Measurements from ENCODE around the gene MRPS18A. TPM values are rescaled to one million over a fixed set of nuclear protein-coding genes. Genes with fewer than 3 reads are reported as not detected.
A peak's percentile ranks its signal among the peaks of the same experiment; 100 is the strongest.
"Not testable (repeated sequence)": the region's sequence is repeated elsewhere in the genome, so short reads cannot be mapped to it uniquely, and the experiment has no call there.

The MRPS18A gene
- total RNA-seq, 1 experiment from 2014 or later = 54.8 TPM

DNA sequence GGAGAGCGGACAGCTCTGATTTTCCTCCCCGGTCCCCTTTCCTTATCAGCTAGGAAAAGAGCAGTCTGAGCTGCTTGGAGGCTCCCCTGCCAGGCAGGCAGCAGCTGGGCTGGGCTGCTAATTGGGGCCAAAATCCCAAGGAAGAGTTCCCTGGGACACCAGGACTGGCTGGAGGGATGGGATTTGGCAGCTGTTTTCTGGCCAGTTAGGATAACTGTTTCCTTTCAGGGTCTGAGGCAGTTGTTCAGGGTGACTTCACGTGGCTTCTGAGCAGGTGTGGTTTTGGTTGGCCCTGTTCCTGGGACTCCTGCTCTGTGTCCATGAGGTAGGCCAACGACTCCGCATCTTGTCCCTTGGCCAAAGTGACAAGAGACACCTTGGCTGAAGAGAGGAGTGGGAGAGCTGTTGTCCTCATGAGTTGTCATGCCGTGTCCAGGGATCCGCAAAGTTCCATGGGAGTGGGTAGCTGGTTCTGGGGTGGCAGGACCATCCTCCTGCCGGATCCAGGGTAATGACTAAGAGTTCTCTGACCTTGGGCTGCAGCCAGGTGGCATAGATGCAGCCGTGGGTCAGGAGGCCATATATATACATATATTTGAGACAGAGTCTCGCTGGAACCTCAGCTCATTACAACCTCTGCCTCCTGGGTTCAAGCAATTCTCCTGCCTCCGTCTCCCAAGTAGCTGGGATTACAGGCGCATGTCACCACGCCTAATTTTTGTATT, 21.2 kb downstream of the MRPS18A start:
- POLR2A ChIA-PET (ENCODE audit: unreplicated experiment) = interaction anchor here (0.8 to 0.9 kb wide), 2 partner anchors 151 to 571 kb away, joined by 4 to 9 read pairs; no protein-coding TSS in a partner anchor
- DNase-seq = no peak

DNA sequence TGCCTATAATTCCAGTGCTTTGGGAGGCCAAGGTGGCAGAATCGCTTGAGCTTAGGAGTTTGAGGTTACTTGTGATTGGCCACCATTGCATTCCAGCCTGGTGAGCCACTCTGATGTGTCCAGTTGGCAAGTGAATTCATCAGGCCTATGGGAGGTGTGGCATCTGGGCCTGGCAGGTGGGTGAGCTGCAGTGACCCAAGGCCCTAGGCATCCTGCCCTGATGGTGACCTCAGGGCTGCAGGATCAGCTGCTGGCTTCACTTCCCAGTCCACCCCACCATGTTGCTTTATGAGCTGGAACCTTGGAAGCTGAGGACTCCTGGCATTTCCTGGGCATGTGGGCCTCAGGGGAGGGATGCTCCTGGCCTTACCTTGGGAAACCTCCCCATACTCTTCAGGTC, 22.2 kb downstream of the MRPS18A start:
- Histone ChIP-seq H3K27ac (no peak overlapping the region), H3K9me2 (ENCODE audit: insufficient read depth) (no peaks in the 10 kb centered on the region), H3K36me3 (ENCODE audit: low read depth) (no peaks in the 10 kb centered on the region), H2AFZ (no peak overlapping the region), H3K9me3 (ENCODE audit: insufficient read depth, low read depth) (peaks cover 6% of the 10 kb centered on the region; the same call in 1 of the 2 replicates), H3K4me3 (no peak overlapping the region), H3K27me3 (ENCODE audit: insufficient read depth, low read depth) (no peaks in the 10 kb centered on the region), H4K20me1 (ENCODE audit: insufficient read depth) (no peaks in the 10 kb centered on the region), H3K4me1 (replicated peaks; ENCODE audit: insufficient read depth) (peaks cover 51% of the 10 kb centered on the region), H3K4me2 (no peak overlapping the region), H3F3A (ENCODE audit: insufficient read depth, low read depth) (peaks cover 21% of the 10 kb centered on the region), H3K79me2 (ENCODE audit: low read depth) (no peaks in the 10 kb centered on the region)
- DNase-seq = peak; percentile 66 to 76
- BruUV-seq (replicated peaks) = no TSS peak
- intact Hi-C loops (cut with micrococcal nuclease; ENCODE audit: unreplicated experiment) = loop anchor here (2.0 to 5.0 kb wide), 6 partner anchors 33 to 672 kb away; no protein-coding TSS in a partner anchor
- ChIA-PET CTCF (interaction anchor here (0.6 to 1.5 kb wide), 5 partner anchors 34 to 226 kb away, joined by 3 to 7 read pairs (median 3); no protein-coding TSS in a partner anchor), POLR2A (ENCODE audit: unreplicated experiment) (interaction anchor here (0.6 to 0.8 kb wide), 5 partner anchors 36 to 572 kb away, joined by 3 to 5 read pairs (median 4); partner anchors contain the start of gene GTPBP2)
- no peak for TF ChIP-seq EZH2 (IDR thresholded peaks at IDR 0.05; ENCODE audit: low read depth)
- TF ChIP-seq, protein P1, sequence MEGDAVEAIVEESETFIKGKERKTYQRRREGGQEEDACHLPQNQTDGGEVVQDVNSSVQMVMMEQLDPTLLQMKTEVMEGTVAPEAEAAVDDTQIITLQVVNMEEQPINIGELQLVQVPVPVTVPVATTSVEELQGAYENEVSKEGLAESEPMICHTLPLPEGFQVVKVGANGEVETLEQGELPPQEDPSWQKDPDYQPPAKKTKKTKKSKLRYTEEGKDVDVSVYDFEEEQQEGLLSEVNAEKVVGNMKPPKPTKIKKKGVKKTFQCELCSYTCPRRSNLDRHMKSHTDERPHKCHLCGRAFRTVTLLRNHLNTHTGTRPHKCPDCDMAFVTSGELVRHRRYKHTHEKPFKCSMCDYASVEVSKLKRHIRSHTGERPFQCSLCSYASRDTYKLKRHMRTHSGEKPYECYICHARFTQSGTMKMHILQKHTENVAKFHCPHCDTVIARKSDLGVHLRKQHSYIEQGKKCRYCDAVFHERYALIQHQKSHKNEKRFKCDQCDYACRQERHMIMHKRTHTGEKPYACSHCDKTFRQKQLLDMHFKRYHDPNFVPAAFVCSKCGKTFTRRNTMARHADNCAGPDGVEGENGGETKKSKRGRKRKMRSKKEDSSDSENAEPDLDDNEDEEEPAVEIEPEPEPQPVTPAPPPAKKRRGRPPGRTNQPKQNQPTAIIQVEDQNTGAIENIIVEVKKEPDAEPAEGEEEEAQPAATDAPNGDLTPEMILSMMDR (conservative IDR thresholded peaks at IDR 0.05) = no peak

More for the DNA sequence above, 21.2 kb downstream of the MRPS18A start:
- BruUV-seq (replicated peaks) = no TSS peak
- peaks cover 61% of the 10 kb centered on the region for H3K4me1 ChIP-seq (replicated peaks; ENCODE audit: insufficient read depth)
- peaks cover 29% of the 10 kb centered on the region for H3F3A ChIP-seq (ENCODE audit: insufficient read depth, low read depth)
- intact Hi-C loops (cut with micrococcal nuclease; ENCODE audit: unreplicated experiment) = loop anchor here (5.0 kb wide), 5 partner anchors 34 to 671 kb away; no protein-coding TSS in a partner anchor
- no peaks in the 10 kb centered on the region for H3K79me2 ChIP-seq (ENCODE audit: low read depth)
- H4K20me1 ChIP-seq (ENCODE audit: insufficient read depth) = no peaks in the 10 kb centered on the region
- no peaks in the 10 kb centered on the region for H3K27me3 ChIP-seq (ENCODE audit: insufficient read depth, low read depth)
- no peaks in the 10 kb centered on the region for H3K9me3 ChIP-seq (ENCODE audit: insufficient read depth, low read depth)
- no peaks in the 10 kb centered on the region for H3K9me2 ChIP-seq (ENCODE audit: insufficient read depth)
- H2AFZ ChIP-seq = no peak overlapping the region
- CTCF ChIA-PET = interaction anchor here (1.0 kb wide), 1 partner anchor 104 kb away, joined by 11 read pairs; the partner anchor contains the start of gene VEGFA
- no peak overlapping the region for H3K4me3 ChIP-seq
- 0 out of 2 replicates have a peak, but pooled peaks cover 5% of the 10 kb centered on the region for H3K36me3 ChIP-seq (ENCODE audit: low read depth)
- no peak overlapping the region for H3K27ac ChIP-seq
- no peak for TF ChIP-seq EZH2 (IDR thresholded peaks at IDR 0.05; ENCODE audit: low read depth)
- TF ChIP-seq, protein P1 (conservative IDR thresholded peaks at IDR 0.05) = no peak
- no peak overlapping the region for H3K4me2 ChIP-seq

DNA sequence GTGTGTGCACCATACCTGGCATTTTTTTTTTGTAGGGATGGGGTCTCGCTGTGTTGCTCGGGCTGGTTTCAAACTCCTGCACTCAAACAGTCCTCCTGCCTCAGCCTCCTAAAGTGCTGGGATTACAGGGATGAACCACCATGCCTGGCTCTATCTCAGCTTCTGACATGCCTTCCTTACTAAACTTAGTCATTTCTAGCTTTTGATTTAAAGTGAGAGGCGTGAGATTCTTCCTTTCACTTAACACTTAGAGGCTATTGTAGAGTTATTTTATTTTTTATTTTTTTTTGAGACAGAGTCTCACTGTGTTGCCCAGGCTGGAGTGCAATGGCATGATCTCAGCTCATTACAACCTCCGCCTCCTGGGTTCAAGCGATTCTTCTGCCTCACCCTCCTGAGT, 24.6 kb downstream of the MRPS18A start:
- H3K4me2 ChIP-seq; H3K36me3 ChIP-seq (ENCODE audit: low read depth); intact Hi-C loops (cut with micrococcal nuclease; ENCODE audit: unreplicated experiment); H3K9me3 ChIP-seq (ENCODE audit: insufficient read depth, low read depth); H3K27me3 ChIP-seq (ENCODE audit: insufficient read depth, low read depth); CTCF ChIA-PET; H3K27ac ChIP-seq; H3K4me3 ChIP-seq; DNase-seq; H3K9me2 ChIP-seq (ENCODE audit: insufficient read depth); H3K79me2 ChIP-seq (ENCODE audit: low read depth); H2AFZ ChIP-seq; BruUV-seq (replicated peaks); H4K20me1 ChIP-seq (ENCODE audit: insufficient read depth): not testable (repeated sequence)
- H3F3A ChIP-seq (ENCODE audit: insufficient read depth, low read depth) = peaks cover 17% of the 10 kb centered on the region
- peaks cover 27% of the 10 kb centered on the region for H3K4me1 ChIP-seq (replicated peaks; ENCODE audit: insufficient read depth)
- POLR2A ChIA-PET (ENCODE audit: unreplicated experiment) = interaction anchor here (0.6 kb wide), 1 partner anchor 207 kb away, joined by 3 read pairs; no protein-coding TSS in a partner anchor

Data from PC-9 (cell line).